GM23338 (cell line): ENCODE measurements around the gene ATP8A2.

Experiments used
- CTCF ChIP-seq, 2 experiments: fragments of 200-600 bp in 1 of 2; sonication (generic) in 1 of 2; conservative IDR thresholded peaks; 2 replicates each; pipeline versions ENCODE4 v1.5.1 to v1.6.1; 2016 to 2017; ENCODE audit warnings: antibody characterized with exemption in 2 of 2, low read depth in 2 of 2, mild to moderate bottlenecking in 2 of 2, moderate library complexity in 1 of 2
- EZH2 ChIP-seq: fragments of 200-600 bp; sonication (generic); IDR thresholded peaks from one replicate; pipeline ENCODE4 v1.8.0; 2017; ENCODE audit warnings: antibody characterized with exemption, mild to moderate bottlenecking, low read depth; ENCODE audit not compliant: unreplicated experiment
- JUNB ChIP-seq: IDR thresholded peaks from one replicate; pipeline ENCODE4 v1.6.1; 2016; ENCODE audit warnings: antibody characterized with exemption; ENCODE audit not compliant: unreplicated experiment
- POLR2AphosphoS5 ChIP-seq: IDR thresholded peaks from 2 replicates; pipeline ENCODE4 v1.6.1; 2016; ENCODE audit warnings: antibody characterized with exemption, low read depth
- TF ChIP-seq, protein P1 (sequence below): IDR thresholded peaks from one replicate; pipeline ENCODE4 v1.6.1; 2018; ENCODE audit warnings: antibody characterized with exemption; ENCODE audit not compliant: unreplicated experiment

GRCh38 chr13:25879466-25879865, 507.7 kb downstream of the ATP8A2 start:
- TF ChIP-seq CTCF (conservative IDR thresholded peaks at IDR 0.05; ENCODE audit: low read depth in 2 of 2), result no peak
- no peak for TF ChIP-seq JUNB
- no peak for TF ChIP-seq POLR2AphosphoS5
- TF ChIP-seq EZH2, result no peak
- TF ChIP-seq, protein P1, sequence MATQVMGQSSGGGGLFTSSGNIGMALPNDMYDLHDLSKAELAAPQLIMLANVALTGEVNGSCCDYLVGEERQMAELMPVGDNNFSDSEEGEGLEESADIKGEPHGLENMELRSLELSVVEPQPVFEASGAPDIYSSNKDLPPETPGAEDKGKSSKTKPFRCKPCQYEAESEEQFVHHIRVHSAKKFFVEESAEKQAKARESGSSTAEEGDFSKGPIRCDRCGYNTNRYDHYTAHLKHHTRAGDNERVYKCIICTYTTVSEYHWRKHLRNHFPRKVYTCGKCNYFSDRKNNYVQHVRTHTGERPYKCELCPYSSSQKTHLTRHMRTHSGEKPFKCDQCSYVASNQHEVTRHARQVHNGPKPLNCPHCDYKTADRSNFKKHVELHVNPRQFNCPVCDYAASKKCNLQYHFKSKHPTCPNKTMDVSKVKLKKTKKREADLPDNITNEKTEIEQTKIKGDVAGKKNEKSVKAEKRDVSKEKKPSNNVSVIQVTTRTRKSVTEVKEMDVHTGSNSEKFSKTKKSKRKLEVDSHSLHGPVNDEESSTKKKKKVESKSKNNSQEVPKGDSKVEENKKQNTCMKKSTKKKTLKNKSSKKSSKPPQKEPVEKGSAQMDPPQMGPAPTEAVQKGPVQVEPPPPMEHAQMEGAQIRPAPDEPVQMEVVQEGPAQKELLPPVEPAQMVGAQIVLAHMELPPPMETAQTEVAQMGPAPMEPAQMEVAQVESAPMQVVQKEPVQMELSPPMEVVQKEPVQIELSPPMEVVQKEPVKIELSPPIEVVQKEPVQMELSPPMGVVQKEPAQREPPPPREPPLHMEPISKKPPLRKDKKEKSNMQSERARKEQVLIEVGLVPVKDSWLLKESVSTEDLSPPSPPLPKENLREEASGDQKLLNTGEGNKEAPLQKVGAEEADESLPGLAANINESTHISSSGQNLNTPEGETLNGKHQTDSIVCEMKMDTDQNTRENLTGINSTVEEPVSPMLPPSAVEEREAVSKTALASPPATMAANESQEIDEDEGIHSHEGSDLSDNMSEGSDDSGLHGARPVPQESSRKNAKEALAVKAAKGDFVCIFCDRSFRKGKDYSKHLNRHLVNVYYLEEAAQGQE, result no peak
